GM21619 (cell line): ENCODE results near the gene EDIL3.
"Not testable (repeated sequence)": the region's sequence is repeated elsewhere in the genome, so short reads cannot be mapped to it uniquely, and the experiment has no call there.

Experiments used
- ATAC-seq: cut with Tn5 transposase; IDR thresholded peaks from one replicate; pipeline ENCODE4 v1.9.1; 2021; ENCODE audit not compliant: unreplicated experiment

The EDIL3 gene

DNA sequence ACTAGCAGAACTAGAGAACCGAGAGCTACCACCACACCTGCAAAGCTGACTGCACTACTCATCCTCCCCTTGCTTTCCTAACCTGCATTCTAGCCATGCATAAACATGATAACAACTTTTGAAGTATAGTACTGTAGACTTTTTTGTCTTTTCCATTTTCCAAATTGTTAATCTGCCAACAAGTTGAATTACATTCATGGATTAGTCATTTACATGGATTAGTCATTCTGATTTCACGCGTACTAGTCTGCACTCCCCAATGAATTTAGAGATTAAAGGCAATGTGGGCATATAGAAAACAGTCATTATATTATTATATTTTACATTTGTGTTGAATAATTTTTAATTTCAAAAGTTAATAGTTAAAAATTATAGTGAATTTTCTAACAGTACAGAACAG, 81.4 kb downstream of the EDIL3 start:
- ATAC-seq, result no peak

GRCh38 chr5:84301535-84301934, 83.1 kb downstream of the EDIL3 start:
- ATAC-seq, result no peak

DNA sequence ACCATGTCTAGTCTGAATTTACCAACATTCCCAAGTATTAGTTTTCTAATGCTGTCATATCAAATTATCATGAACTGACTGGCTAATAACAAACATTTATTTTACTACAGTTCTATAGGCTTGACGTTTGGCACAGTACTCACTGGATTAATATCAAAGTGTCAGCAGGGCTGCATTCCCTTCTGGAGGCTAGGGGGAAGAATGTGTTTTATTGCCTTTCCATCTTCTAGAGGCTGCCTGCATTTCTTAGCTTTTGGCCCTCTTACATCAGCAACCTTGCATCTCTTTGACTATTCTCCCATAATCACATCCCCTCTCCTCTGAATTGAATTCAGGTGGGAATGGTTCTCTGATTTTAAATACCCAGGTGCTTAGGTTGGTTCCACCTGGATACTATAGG, 84.7 kb downstream of the EDIL3 start:
- no peak for ATAC-seq

GRCh38 chr5:84298628-84299027, 86.1 kb downstream of the EDIL3 start:
- no peak for ATAC-seq

- not testable (repeated sequence) for ATAC-seq
These were observed 87.0 kb downstream of the EDIL3 start for GRCh38 chr5:84297641-84298040.

GRCh38 chr5:84292788-84293653, 91.7 kb downstream of the EDIL3 start:
- ATAC-seq, result no peak

DNA sequence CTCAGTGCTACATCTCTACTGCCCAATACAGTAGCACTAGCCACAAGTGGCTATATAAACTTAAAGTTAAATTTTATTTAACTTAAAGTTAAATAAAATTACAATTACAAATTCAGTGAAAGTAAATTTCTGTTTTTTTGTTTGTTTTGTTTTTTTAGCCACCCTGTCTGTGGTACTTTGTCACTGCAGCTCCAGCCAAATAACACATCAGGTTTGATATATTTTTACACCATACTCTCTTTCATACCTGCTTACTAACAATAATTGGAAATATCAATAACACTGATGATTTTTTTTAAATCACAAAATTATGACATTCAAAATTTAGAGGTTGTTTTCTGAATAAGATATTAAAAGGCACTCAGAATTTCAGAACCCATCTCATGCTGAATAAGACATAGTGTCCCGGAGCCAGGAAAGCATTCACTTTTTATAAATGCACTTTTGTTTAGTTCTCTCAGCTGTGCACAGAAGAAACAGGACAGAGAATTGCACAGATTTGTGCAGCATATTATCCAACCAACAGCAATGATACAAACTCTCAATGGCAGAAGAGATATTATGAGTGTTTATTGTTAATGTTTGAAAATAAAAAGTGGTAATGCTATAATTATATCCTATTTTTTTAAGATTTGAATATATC, 92.6 kb downstream of the EDIL3 start:
- ATAC-seq, result no peak

DNA sequence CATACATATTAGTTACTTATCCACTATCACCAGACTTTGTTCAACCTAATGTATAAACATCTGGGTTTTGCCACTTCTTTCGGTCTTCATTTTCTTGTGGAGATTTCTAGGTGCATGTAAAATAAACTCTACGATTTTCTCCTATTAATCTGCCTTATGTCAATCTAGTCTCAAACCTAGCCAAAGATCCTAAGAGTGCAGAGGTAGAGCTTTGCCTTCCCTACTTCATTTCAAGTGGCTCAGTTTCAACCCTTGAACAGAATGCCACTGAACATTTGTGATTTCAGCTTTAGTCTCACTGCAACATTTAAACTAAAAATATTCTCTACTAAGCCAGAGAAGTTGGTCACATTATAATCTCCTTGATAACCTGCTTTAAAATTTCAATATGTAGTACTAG, 94.0 kb downstream of the EDIL3 start:
- no peak for ATAC-seq

- no peak for ATAC-seq
These were observed 94.5 kb downstream of the EDIL3 start for GRCh38 chr5:84290161-84290560.

DNA sequence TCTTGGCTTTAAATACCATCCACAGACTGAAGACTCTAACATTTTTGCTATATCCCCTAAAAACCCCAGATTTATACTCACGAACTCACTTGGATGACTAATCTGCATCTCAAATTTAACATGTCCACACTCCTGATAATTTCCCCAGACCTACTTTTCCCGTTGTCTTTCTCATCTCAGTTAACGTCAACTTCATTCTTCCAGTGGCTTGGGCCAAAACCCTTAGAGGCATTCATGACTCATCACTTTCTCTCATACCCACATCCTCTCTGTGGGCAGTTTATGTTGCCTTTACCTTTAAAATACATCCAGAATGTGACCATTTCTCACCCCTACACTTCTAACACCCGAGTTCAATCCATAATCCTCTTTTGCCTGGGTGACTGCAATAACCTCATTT, 96.7 kb downstream of the EDIL3 start:
- ATAC-seq, result peak; percentile 91

- ATAC-seq, result no peak
These were observed 98.0 kb downstream of the EDIL3 start for GRCh38 chr5:84286662-84287061.

- no peak for ATAC-seq
These were observed 98.7 kb downstream of the EDIL3 start for GRCh38 chr5:84285641-84286637.

GRCh38 chr5:84281383-84281782, 103.3 kb downstream of the EDIL3 start:
- no peak for ATAC-seq

DNA sequence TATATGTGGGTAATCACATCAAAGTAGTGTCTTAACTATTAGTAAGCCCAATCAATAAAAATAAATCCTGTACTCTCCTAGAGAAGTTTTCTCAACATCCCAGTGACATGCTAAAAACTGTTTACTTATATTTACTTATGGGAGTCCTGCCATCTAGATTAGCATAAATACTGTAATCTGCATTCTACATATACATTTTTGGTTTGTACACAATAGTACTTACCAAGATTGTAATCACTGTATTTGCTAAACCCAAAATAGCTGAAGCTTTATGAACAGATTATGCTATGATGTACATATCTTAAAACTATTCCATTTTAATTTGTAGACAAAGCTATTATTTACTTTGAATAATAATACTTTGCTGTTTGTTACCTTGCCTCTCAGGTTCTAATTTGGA, 105.4 kb downstream of the EDIL3 start:
- ATAC-seq, result no peak

- no peak for ATAC-seq
These were observed 109.1 kb downstream of the EDIL3 start for GRCh38 chr5:84275609-84276008.

GRCh38 chr5:84274585-84275468, 109.9 kb downstream of the EDIL3 start:
- ATAC-seq, result no peak

- ATAC-seq, result peak; percentile 60
These were observed 111.2 kb downstream of the EDIL3 start for GRCh38 chr5:84273517-84273883.

GRCh38 chr5:84272771-84273516, 111.7 kb downstream of the EDIL3 start:
- ATAC-seq, result no peak

DNA sequence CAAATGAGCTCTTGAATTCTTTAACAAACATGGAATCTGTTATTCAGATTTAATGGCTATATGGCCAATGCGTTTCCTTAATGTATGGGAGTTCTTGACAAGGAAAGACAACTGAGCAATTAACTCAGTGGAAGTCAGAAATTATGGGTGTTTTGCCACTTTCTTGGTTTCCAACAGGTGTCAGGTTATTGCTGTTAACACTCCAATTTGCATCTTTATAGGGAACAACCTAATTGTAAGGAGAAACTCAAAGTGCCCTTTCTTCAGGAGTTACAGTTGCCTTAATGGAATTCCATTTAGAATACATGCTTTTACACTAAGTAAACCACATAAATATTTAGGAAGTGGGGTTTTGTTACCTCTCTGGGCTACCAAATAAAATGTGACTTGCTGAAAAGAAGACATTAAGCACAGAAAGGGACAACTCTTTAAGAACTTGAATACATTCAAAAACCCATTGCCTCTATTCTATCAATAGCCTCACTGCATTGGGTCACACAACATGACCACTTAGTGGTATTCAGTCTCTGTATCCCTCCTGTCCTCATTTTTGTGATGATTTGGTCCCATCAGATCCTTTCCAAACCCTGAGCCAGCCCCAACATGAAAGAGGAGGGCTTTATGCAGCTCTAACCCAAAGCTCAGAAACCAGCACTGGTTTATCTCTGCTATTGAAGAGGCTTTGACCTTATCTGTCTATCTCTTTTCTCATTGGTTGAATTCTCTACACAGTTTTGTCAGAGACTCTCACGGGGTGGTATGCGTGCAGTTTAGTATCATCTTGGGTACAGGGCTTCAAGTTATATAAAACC, 118.7 kb downstream of the EDIL3 start:
- no peak for ATAC-seq
